Measurements from ENCODE around the gene MERTK.
"Not testable (repeated sequence)": the region's sequence is repeated elsewhere in the genome, so short reads cannot be mapped to it uniquely, and the experiment has no call there.

MERTK gene

GRCh38 chr2:111897630-111897923 is 830 bp upstream of the MERTK start:
- no peaks in the 10 kb centered on the region for H3K36me3 ChIP-seq (ENCODE audit: control insufficient read depth, insufficient read depth, low read length)
- 12 to 19% methylated on average over 6 to 7 of the region's 7 CpGs for WGBS, 2 experiments
- peak overlapping the region; percentile 56 for H3K4me3 ChIP-seq (ENCODE audit: insufficient read depth, low read depth, low read length)
- no peak overlapping the region for H3K27ac ChIP-seq (ENCODE audit: insufficient read depth, low read depth, low read length, poor library complexity, severe bottlenecking)
- H3K27me3 ChIP-seq (ENCODE audit: control insufficient read depth, insufficient read depth, low read length, poor library complexity, severe bottlenecking): peaks cover 42% of the 10 kb centered on the region
- H3K4me1 ChIP-seq (ENCODE audit: control insufficient read depth, insufficient read depth, low read length): no peaks in the 10 kb centered on the region
- no peaks in the 10 kb centered on the region for H3K9me3 ChIP-seq (ENCODE audit: control insufficient read depth, low read length)

- Histone ChIP-seq H3K27me3 (ENCODE audit: control insufficient read depth, insufficient read depth, low read length, poor library complexity, severe bottlenecking) (peaks cover 42% of the 10 kb centered on the region), H3K4me1 (ENCODE audit: control insufficient read depth, insufficient read depth, low read length) (peaks cover 5% of the 10 kb centered on the region), H3K9me3 (ENCODE audit: control insufficient read depth, low read length) (no peaks in the 10 kb centered on the region), H3K4me3 (ENCODE audit: insufficient read depth, low read depth, low read length) (peak overlapping the region; percentile 56), H3K36me3 (ENCODE audit: control insufficient read depth, insufficient read depth, low read length) (no peaks in the 10 kb centered on the region), H3K27ac (ENCODE audit: insufficient read depth, low read depth, low read length, poor library complexity, severe bottlenecking) (no peak overlapping the region)
- WGBS, 2 experiments: 0 to 1% methylated on average over 70 of the region's 70 CpGs
Observed at GRCh38 chr2:111898703-111899514, 502 bp downstream of the MERTK start.

DNA sequence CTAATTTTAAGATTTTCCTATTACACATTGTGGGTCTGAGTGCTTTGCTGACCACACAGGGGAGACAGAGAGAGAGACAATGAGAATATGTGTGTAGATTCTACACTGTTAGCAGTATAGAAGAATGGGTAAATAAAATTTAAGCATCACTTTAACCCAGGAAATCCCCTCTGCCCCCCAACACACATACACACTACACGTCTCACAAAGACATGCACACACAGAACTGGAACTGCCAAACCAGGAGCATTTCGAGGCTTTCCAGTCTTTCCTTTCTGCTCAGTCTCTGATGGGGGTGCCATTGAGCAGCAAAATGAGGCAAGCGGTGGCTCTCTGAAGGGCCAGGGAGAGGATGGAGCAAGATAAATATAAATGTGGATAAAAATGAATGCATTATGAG is 2.5 kb downstream of the MERTK start:
- no peaks in the 10 kb centered on the region for H3K36me3 ChIP-seq (ENCODE audit: control insufficient read depth, insufficient read depth, low read length)
- H3K4me3 ChIP-seq (ENCODE audit: insufficient read depth, low read depth, low read length): no peak overlapping the region
- no peak overlapping the region for H3K27ac ChIP-seq (ENCODE audit: insufficient read depth, low read depth, low read length, poor library complexity, severe bottlenecking)
- 34 to 36% methylated on average over 3 of the region's 3 CpGs for WGBS, 2 experiments
- peaks cover 42% of the 10 kb centered on the region for H3K27me3 ChIP-seq (ENCODE audit: control insufficient read depth, insufficient read depth, low read length, poor library complexity, severe bottlenecking)
- no peaks in the 10 kb centered on the region for H3K9me3 ChIP-seq (ENCODE audit: control insufficient read depth, low read length)
- peaks cover 11% of the 10 kb centered on the region for H3K4me1 ChIP-seq (ENCODE audit: control insufficient read depth, insufficient read depth, low read length)

GRCh38 chr2:111903516-111903915 is 5.1 kb downstream of the MERTK start:
- WGBS, 2 experiments: 30 to 39% methylated on average over 2 to 3 of the region's 3 CpGs
- H3K27ac ChIP-seq (ENCODE audit: insufficient read depth, low read depth, low read length, poor library complexity, severe bottlenecking): no peak overlapping the region
- H3K9me3 ChIP-seq (ENCODE audit: control insufficient read depth, low read length): no peaks in the 10 kb centered on the region
- H3K4me3 ChIP-seq (ENCODE audit: insufficient read depth, low read depth, low read length): no peak overlapping the region
- H3K4me1 ChIP-seq (ENCODE audit: control insufficient read depth, insufficient read depth, low read length): peaks cover 28% of the 10 kb centered on the region
- no peaks in the 10 kb centered on the region for H3K36me3 ChIP-seq (ENCODE audit: control insufficient read depth, insufficient read depth, low read length)
- H3K27me3 ChIP-seq (ENCODE audit: control insufficient read depth, insufficient read depth, low read length, poor library complexity, severe bottlenecking): peaks cover 24% of the 10 kb centered on the region

DNA sequence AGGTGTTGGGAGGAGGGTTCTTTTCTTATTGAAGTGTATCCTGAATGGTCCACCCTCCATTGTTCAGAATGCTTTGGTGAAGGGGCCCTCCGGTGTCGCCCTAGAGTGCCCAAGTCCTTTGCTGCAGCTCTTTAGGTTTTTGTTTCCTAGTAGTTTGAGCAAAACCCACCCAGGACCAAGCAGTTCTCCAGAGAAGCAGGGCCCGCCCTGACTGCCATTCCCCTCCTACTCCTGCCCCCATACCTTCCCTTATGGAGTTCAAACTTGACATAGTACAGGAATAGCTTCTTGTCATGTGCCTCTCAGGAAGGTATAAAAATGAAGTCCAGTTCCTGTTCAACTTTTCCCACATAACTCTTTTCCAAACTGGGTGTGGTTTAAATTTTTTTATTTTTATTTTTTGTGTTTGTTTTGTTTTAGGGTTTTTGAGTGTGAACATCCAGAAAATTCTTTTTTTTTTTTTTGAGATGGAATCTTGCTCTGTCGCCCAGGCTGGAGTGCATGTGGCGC is 5.6 kb downstream of the MERTK start:
- H3K4me1 ChIP-seq (ENCODE audit: control insufficient read depth, insufficient read depth, low read length): peaks cover 32% of the 10 kb centered on the region
- H3K9me3 ChIP-seq (ENCODE audit: control insufficient read depth, low read length): no peaks in the 10 kb centered on the region
- no peaks in the 10 kb centered on the region for H3K36me3 ChIP-seq (ENCODE audit: control insufficient read depth, insufficient read depth, low read length)
- H3K4me3 ChIP-seq (ENCODE audit: insufficient read depth, low read depth, low read length): no peak overlapping the region
- 57 to 64% methylated on average over 5 of the region's 5 CpGs for WGBS, 2 experiments
- no peak overlapping the region for H3K27ac ChIP-seq (ENCODE audit: insufficient read depth, low read depth, low read length, poor library complexity, severe bottlenecking)
- H3K27me3 ChIP-seq (ENCODE audit: control insufficient read depth, insufficient read depth, low read length, poor library complexity, severe bottlenecking): peaks cover 20% of the 10 kb centered on the region

GRCh38 chr2:111904726-111905474 is 6.5 kb downstream of the MERTK start:
- H3K27me3 ChIP-seq (ENCODE audit: control insufficient read depth, insufficient read depth, low read length, poor library complexity, severe bottlenecking): peaks cover 11% of the 10 kb centered on the region
- no peak overlapping the region for H3K27ac ChIP-seq (ENCODE audit: insufficient read depth, low read depth, low read length, poor library complexity, severe bottlenecking)
- no peaks in the 10 kb centered on the region for H3K36me3 ChIP-seq (ENCODE audit: control insufficient read depth, insufficient read depth, low read length)
- no peak overlapping the region for H3K4me3 ChIP-seq (ENCODE audit: insufficient read depth, low read depth, low read length)
- peaks cover 38% of the 10 kb centered on the region for H3K4me1 ChIP-seq (ENCODE audit: control insufficient read depth, insufficient read depth, low read length)
- 89 to 91% methylated on average over 10 of the region's 10 CpGs for WGBS, 2 experiments
- no peaks in the 10 kb centered on the region for H3K9me3 ChIP-seq (ENCODE audit: control insufficient read depth, low read length)

GRCh38 chr2:111905475-111905869 is 7.1 kb downstream of the MERTK start:
- not testable (repeated sequence) for H3K36me3 ChIP-seq (ENCODE audit: control insufficient read depth, insufficient read depth, low read length); H3K4me3 ChIP-seq (ENCODE audit: insufficient read depth, low read depth, low read length); H3K27ac ChIP-seq (ENCODE audit: insufficient read depth, low read depth, low read length, poor library complexity, severe bottlenecking); H3K27me3 ChIP-seq (ENCODE audit: control insufficient read depth, insufficient read depth, low read length, poor library complexity, severe bottlenecking); H3K9me3 ChIP-seq (ENCODE audit: control insufficient read depth, low read length)
- 94% methylated on average over 9 of the region's 9 CpGs for WGBS, 2 experiments
- H3K4me1 ChIP-seq (ENCODE audit: control insufficient read depth, insufficient read depth, low read length): peaks cover 38% of the 10 kb centered on the region

- WGBS, 2 experiments: 39 to 45% methylated on average over 4 of the region's 4 CpGs
- Histone ChIP-seq H3K27me3 (ENCODE audit: control insufficient read depth, insufficient read depth, low read length, poor library complexity, severe bottlenecking) (no peaks in the 10 kb centered on the region), H3K36me3 (ENCODE audit: control insufficient read depth, insufficient read depth, low read length) (no peaks in the 10 kb centered on the region), H3K4me3 (ENCODE audit: insufficient read depth, low read depth, low read length) (no peak overlapping the region), H3K4me1 (ENCODE audit: control insufficient read depth, insufficient read depth, low read length) (peaks cover 38% of the 10 kb centered on the region), H3K27ac (ENCODE audit: insufficient read depth, low read depth, low read length, poor library complexity, severe bottlenecking) (no peak overlapping the region), H3K9me3 (ENCODE audit: control insufficient read depth, low read length) (no peaks in the 10 kb centered on the region)
Observed at GRCh38 chr2:111905990-111906735, 7.8 kb downstream of the MERTK start.

DNA sequence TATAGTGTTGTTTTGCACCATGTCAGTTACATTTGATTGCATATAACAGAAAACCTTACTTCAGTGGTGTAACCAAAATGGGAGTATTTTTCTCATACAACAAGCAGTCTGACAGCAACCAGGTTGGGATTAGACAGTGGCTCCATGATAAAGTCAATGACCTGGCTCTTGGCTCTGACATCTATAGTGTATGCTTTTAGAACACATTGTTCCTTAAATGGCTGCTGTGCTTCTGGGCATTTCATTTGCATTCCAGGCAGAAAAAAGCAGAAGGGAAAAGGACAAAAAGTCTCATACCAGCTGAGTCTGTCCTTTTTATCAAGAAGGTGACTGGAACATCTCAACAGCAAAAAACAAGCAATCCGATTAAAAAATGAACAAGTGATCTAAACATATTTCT is 10.2 kb downstream of the MERTK start:
- H3K27ac ChIP-seq (ENCODE audit: insufficient read depth, low read depth, low read length, poor library complexity, severe bottlenecking): no peak overlapping the region
- H3K27me3 ChIP-seq (ENCODE audit: control insufficient read depth, insufficient read depth, low read length, poor library complexity, severe bottlenecking): no peaks in the 10 kb centered on the region
- H3K4me1 ChIP-seq (ENCODE audit: control insufficient read depth, insufficient read depth, low read length): peaks cover 35% of the 10 kb centered on the region
- no peaks in the 10 kb centered on the region for H3K36me3 ChIP-seq (ENCODE audit: control insufficient read depth, insufficient read depth, low read length)
- no peaks in the 10 kb centered on the region for H3K9me3 ChIP-seq (ENCODE audit: control insufficient read depth, low read length)
- 67 to 100% methylated on average over 1 of the region's 1 CpG for WGBS, 2 experiments
- H3K4me3 ChIP-seq (ENCODE audit: insufficient read depth, low read depth, low read length): no peak overlapping the region

DNA sequence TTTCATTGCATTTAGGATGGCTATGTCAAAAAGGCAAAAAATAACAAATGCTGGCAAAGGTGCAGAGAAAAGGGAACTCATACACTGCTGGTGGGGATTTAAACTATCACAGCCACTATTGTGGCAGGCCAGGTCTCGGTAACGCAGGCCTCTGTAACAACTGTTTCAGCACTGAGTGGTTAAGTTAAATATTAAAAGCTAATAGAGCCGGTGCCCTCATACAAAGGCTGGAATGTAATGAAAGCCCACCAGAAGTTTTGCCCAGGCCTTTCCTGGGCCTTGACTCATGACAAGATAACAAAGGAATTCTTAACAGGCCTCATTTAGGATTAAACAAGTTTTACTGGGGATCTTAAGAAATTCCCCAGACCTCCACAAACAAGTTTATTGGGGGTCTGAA is 10.7 kb downstream of the MERTK start:
- peak overlapping the region; percentile 27 for H3K27ac ChIP-seq (ENCODE audit: insufficient read depth, low read depth, low read length, poor library complexity, severe bottlenecking)

More for the DNA sequence above, 10.7 kb downstream of the MERTK start:
- H3K9me3 ChIP-seq (ENCODE audit: control insufficient read depth, low read length): no peaks in the 10 kb centered on the region
- no peaks in the 10 kb centered on the region for H3K36me3 ChIP-seq (ENCODE audit: control insufficient read depth, insufficient read depth, low read length)
- 63 to 65% methylated on average over 3 of the region's 3 CpGs for WGBS, 2 experiments
- H3K4me1 ChIP-seq (ENCODE audit: control insufficient read depth, insufficient read depth, low read length): peaks cover 33% of the 10 kb centered on the region
- no peaks in the 10 kb centered on the region for H3K27me3 ChIP-seq (ENCODE audit: control insufficient read depth, insufficient read depth, low read length, poor library complexity, severe bottlenecking)
- H3K4me3 ChIP-seq (ENCODE audit: insufficient read depth, low read depth, low read length): no peak overlapping the region

All from ectodermal cell (in vitro differentiated cells).